ENCODE measurements around the gene C11orf68. TPM values are rescaled to one million over a fixed set of nuclear protein-coding genes. Genes with fewer than 3 reads are reported as not detected.

The C11orf68 gene
- total RNA-seq, 1 experiment from 2014 or later: 15.7 TPM

DNA sequence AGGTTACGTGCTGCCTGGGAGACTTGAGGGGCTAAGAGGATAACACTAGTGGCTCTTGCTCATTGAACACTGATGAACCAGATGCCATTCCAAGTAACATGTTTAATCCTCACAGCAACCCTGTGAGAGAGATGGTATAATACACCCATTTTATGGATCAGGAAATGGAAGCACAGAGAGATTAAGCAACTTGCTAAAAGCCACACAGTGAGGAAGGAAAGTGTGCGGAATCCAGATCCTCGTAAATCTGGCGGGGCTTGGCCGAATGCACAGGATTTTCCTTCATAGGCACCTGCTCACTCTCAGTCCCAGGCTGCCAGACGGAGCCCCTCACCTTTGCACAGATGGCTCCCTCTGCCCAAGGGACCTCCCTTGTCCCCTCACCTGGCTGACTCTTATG is 11.0 kb downstream of the C11orf68 start:
- no peaks in the 10 kb centered on the region for H3K79me1 ChIP-seq (ENCODE audit: insufficient read depth, low read depth, low read length, poor library complexity, severe bottlenecking)
- H3K4me1 ChIP-seq (ENCODE audit: insufficient read depth, low read length): no peaks in the 10 kb centered on the region
- no peak overlapping the region for H4K8ac ChIP-seq (replicated peaks; ENCODE audit: insufficient read length, low read depth, low read length)
- H3K9ac ChIP-seq (ENCODE audit: extremely low read depth, insufficient read length, low read length): no peak overlapping the region
- H2BK20ac ChIP-seq (ENCODE audit: low read depth, low read length, poor library complexity, severe bottlenecking): no peak overlapping the region
- no peak for DNase-seq
- Mint-ChIP-seq H3K4me1 (peaks cover 14 to 15% of the 10 kb centered on the region in 2 experiments), H3K36me3 (ENCODE audit: insufficient read depth in 1 of 3, low read depth in 3 of 3) (no peaks in the 10 kb centered on the region), H3K4me3 (no peak overlapping the region), H3K9me3 (no peaks in the 10 kb centered on the region; a peak in 1 of 5 replicates), H3K27ac (no peak overlapping the region), H3K27me3 (ENCODE audit: low read depth) (peaks cover 77% of the 10 kb centered on the region)
- H3K4ac ChIP-seq (ENCODE audit: low read depth, low read length): no peak overlapping the region
- H3K79me2 ChIP-seq (ENCODE audit: insufficient read depth, low read length): no peaks in the 10 kb centered on the region
- no peak overlapping the region for H3T11ph ChIP-seq (ENCODE audit: low read length)
- no peak overlapping the region for H3K14ac ChIP-seq (ENCODE audit: insufficient read depth, low read length)
- no peak overlapping the region for H2BK15ac ChIP-seq (ENCODE audit: low read depth, low read length)
- H3K18ac ChIP-seq (ENCODE audit: insufficient read length, low read depth, low read length): no peak overlapping the region
- H3K9me3 ChIP-seq (ENCODE audit: control insufficient read depth, low read depth, low read length): no peaks in the 10 kb centered on the region
- no peak overlapping the region for H3K23ac ChIP-seq (ENCODE audit: insufficient read length, low read depth, low read length)
- no peak overlapping the region for H4K91ac ChIP-seq (ENCODE audit: insufficient read length, low read depth, low read length)
- H3K27me3 ChIP-seq (ENCODE audit: insufficient read depth, low read length): no peaks in the 10 kb centered on the region; the same call in 1 of the 2 replicates
- no peak overlapping the region for H2AFZ ChIP-seq (ENCODE audit: low read length)
- no peak overlapping the region for H3K27ac ChIP-seq (ENCODE audit: insufficient read length, low read depth, low read length)
- H2BK12ac ChIP-seq (ENCODE audit: insufficient read length, low read depth, low read length): no peak overlapping the region
- H3K23me2 ChIP-seq (ENCODE audit: insufficient read length, low read depth, low read length, poor library complexity, severe bottlenecking): no peaks in the 10 kb centered on the region
- no CpG with 5 or more reads among the region's 6 CpGs for WGBS (ENCODE audit: extremely low coverage, insufficient read length, low lambda C conversion rate)
- no peak overlapping the region for H2BK120ac ChIP-seq (ENCODE audit: low read depth, low read length, poor library complexity, severe bottlenecking)
- no peak overlapping the region for H3K56ac ChIP-seq (ENCODE audit: insufficient read length, low read depth, low read length)
- TF ChIP-seq, protein P1, sequence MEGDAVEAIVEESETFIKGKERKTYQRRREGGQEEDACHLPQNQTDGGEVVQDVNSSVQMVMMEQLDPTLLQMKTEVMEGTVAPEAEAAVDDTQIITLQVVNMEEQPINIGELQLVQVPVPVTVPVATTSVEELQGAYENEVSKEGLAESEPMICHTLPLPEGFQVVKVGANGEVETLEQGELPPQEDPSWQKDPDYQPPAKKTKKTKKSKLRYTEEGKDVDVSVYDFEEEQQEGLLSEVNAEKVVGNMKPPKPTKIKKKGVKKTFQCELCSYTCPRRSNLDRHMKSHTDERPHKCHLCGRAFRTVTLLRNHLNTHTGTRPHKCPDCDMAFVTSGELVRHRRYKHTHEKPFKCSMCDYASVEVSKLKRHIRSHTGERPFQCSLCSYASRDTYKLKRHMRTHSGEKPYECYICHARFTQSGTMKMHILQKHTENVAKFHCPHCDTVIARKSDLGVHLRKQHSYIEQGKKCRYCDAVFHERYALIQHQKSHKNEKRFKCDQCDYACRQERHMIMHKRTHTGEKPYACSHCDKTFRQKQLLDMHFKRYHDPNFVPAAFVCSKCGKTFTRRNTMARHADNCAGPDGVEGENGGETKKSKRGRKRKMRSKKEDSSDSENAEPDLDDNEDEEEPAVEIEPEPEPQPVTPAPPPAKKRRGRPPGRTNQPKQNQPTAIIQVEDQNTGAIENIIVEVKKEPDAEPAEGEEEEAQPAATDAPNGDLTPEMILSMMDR (conservative IDR thresholded peaks at IDR 0.05): no peak
- H4K20me1 ChIP-seq (ENCODE audit: control insufficient read depth, insufficient read depth, insufficient read length): no peaks in the 10 kb centered on the region
- no peak overlapping the region for H3K4me2 ChIP-seq (ENCODE audit: insufficient read depth, insufficient read length, low read length)
- H2AK5ac ChIP-seq (ENCODE audit: insufficient read length, low read length): no peak overlapping the region
- H4K5ac ChIP-seq (ENCODE audit: insufficient read length, low read depth, low read length): no peak overlapping the region
- H2BK5ac ChIP-seq (ENCODE audit: insufficient read length, low read length): no peak overlapping the region
